ENCODE data around the gene KRTAP20-4. TPM values are rescaled to one million over a fixed set of nuclear protein-coding genes. Genes with fewer than 3 reads are reported as not detected.

The KRTAP20-4 gene
- total and polyA plus RNA-seq, 7 donors: not detected

Other genes with a start within 250 kb of the KRTAP20-4 start
- gene KRTAP13-2, start 248.4 kb upstream of the KRTAP20-4 start, total RNA-seq: not detected
- gene KRTAP13-2, start 248.4 kb upstream of the KRTAP20-4 start, polyA plus RNA-seq: not detected
- not detected for gene KRTAP13-1, start 224.6 kb upstream of the KRTAP20-4 start, total RNA-seq
- gene KRTAP13-1, start 224.6 kb upstream of the KRTAP20-4 start, polyA plus RNA-seq: not detected
- not detected for gene KRTAP13-3, start 194.7 kb upstream of the KRTAP20-4 start, total RNA-seq
- not detected for gene KRTAP13-3, start 194.7 kb upstream of the KRTAP20-4 start, polyA plus RNA-seq
- gene KRTAP13-4, start 190.4 kb upstream of the KRTAP20-4 start, total RNA-seq: not detected
- gene KRTAP13-4, start 190.4 kb upstream of the KRTAP20-4 start, polyA plus RNA-seq: not detected
- gene KRTAP15-1, start 180.4 kb upstream of the KRTAP20-4 start, total RNA-seq: not detected
- not detected for gene KRTAP15-1, start 180.4 kb upstream of the KRTAP20-4 start, polyA plus RNA-seq
- not detected for gene KRTAP19-1, start 140.3 kb upstream of the KRTAP20-4 start, total RNA-seq
- gene KRTAP19-1, start 140.3 kb upstream of the KRTAP20-4 start, polyA plus RNA-seq: not detected
- not detected for gene KRTAP19-2, start 133.2 kb upstream of the KRTAP20-4 start, total RNA-seq
- not detected for gene KRTAP19-2, start 133.2 kb upstream of the KRTAP20-4 start, polyA plus RNA-seq
- 1 to 10 TPM in 2 of 4 donors, under 1 TPM in 1, not detected in 1; 0.64 to 3.0 (median 1.1) TPM for gene KRTAP19-3, start 128.6 kb upstream of the KRTAP20-4 start, total RNA-seq
- gene KRTAP19-3, start 128.6 kb upstream of the KRTAP20-4 start, polyA plus RNA-seq: not detected
- not detected for gene KRTAP19-4, start 123.5 kb upstream of the KRTAP20-4 start, total RNA-seq
- not detected for gene KRTAP19-4, start 123.5 kb upstream of the KRTAP20-4 start, polyA plus RNA-seq
- not detected for gene KRTAP19-5, start 118.5 kb upstream of the KRTAP20-4 start, total RNA-seq
- not detected for gene KRTAP19-5, start 118.5 kb upstream of the KRTAP20-4 start, polyA plus RNA-seq
- gene KRTAP19-6, start 78.8 kb upstream of the KRTAP20-4 start, total RNA-seq: not detected
- gene KRTAP19-6, start 78.8 kb upstream of the KRTAP20-4 start, polyA plus RNA-seq: not detected
- not detected for gene KRTAP19-7, start 59.3 kb upstream of the KRTAP20-4 start, total RNA-seq
- not detected for gene KRTAP19-7, start 59.3 kb upstream of the KRTAP20-4 start, polyA plus RNA-seq
- not detected for gene KRTAP22-2, start 30.2 kb upstream of the KRTAP20-4 start, total RNA-seq
- gene KRTAP22-2, start 30.2 kb upstream of the KRTAP20-4 start, polyA plus RNA-seq: not detected
- gene KRTAP6-3, start 28.2 kb upstream of the KRTAP20-4 start, total RNA-seq: not detected
- gene KRTAP6-3, start 28.2 kb upstream of the KRTAP20-4 start, polyA plus RNA-seq: not detected
- gene KRTAP6-2, start 21.7 kb upstream of the KRTAP20-4 start, total RNA-seq: not detected
- not detected for gene KRTAP6-2, start 21.7 kb upstream of the KRTAP20-4 start, polyA plus RNA-seq
- not detected for gene KRTAP22-1, start 19.5 kb upstream of the KRTAP20-4 start, total RNA-seq
- not detected for gene KRTAP22-1, start 19.5 kb upstream of the KRTAP20-4 start, polyA plus RNA-seq
- not detected for gene KRTAP6-1, start 6.7 kb upstream of the KRTAP20-4 start, total RNA-seq
- not detected for gene KRTAP6-1, start 6.7 kb upstream of the KRTAP20-4 start, polyA plus RNA-seq
- not detected for gene KRTAP20-1, start 4.2 kb upstream of the KRTAP20-4 start, total RNA-seq
- gene KRTAP20-1, start 4.2 kb upstream of the KRTAP20-4 start, polyA plus RNA-seq: not detected
- gene KRTAP20-2, start 14.6 kb downstream of the KRTAP20-4 start, total RNA-seq: not detected
- not detected for gene KRTAP20-2, start 14.6 kb downstream of the KRTAP20-4 start, polyA plus RNA-seq
- not detected for gene KRTAP20-3, start 22.2 kb downstream of the KRTAP20-4 start, total RNA-seq
- gene KRTAP20-3, start 22.2 kb downstream of the KRTAP20-4 start, polyA plus RNA-seq: not detected
- not detected for gene KRTAP21-3, start 98.2 kb downstream of the KRTAP20-4 start, total RNA-seq
- not detected for gene KRTAP21-3, start 98.2 kb downstream of the KRTAP20-4 start, polyA plus RNA-seq
- not detected for gene KRTAP21-2, start 126.6 kb downstream of the KRTAP20-4 start, total RNA-seq
- not detected for gene KRTAP21-2, start 126.6 kb downstream of the KRTAP20-4 start, polyA plus RNA-seq
- not detected for gene KRTAP21-1, start 134.8 kb downstream of the KRTAP20-4 start, total RNA-seq
- not detected for gene KRTAP21-1, start 134.8 kb downstream of the KRTAP20-4 start, polyA plus RNA-seq
- not detected for gene KRTAP8-1, start 192.6 kb downstream of the KRTAP20-4 start, total RNA-seq
- gene KRTAP8-1, start 192.6 kb downstream of the KRTAP20-4 start, polyA plus RNA-seq: not detected
- gene KRTAP7-1, start 209.1 kb downstream of the KRTAP20-4 start, total RNA-seq: not detected
- not detected for gene KRTAP7-1, start 209.1 kb downstream of the KRTAP20-4 start, polyA plus RNA-seq

Data from psoas muscle (tissue), 7 donors.